GM12865 (cell line): Measurements from ENCODE around the gene PALM2AKAP2.

Source experiments
- DNase-seq: peaks from one replicate; pipeline ENCODE4 v3.0.0; 2010; ENCODE audit warnings: low read depth
- H3K4me3 ChIP-seq: 2 replicates; pipeline ENCODE4 v1.5.1; 2011; ENCODE audit warnings: mild to moderate bottlenecking, low read depth, low read length, control low read depth
- TF ChIP-seq, protein P1 (sequence below): IDR thresholded peaks from 2 replicates; pipeline ENCODE4 v1.5.1; 2011; ENCODE audit warnings: low read length, control low read depth, low read depth, inconsistent platforms; ENCODE audit not compliant: insufficient read depth; ENCODE audit errors: missing control alignments

The PALM2AKAP2 gene

DNA sequence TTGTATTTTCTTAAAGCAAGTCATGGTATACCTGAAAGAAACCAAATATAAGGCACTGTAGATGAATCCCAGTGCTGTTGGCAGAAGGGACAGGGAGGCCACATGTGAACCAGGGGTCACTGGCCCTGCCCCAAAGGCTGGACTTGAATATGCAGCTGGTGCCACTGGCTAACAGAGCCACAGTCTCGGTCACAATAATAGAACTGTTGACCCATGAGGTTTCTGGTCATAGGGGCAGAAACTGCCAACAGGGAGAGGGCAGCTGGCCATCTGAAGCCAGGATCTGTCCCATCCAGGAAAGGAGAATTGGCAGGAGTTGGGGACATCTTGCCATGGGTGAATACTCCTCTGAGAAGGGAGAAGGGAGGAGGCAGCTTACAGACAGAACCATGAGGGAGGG is 31.9 kb downstream of the PALM2AKAP2 start:
- TF ChIP-seq, protein P1, sequence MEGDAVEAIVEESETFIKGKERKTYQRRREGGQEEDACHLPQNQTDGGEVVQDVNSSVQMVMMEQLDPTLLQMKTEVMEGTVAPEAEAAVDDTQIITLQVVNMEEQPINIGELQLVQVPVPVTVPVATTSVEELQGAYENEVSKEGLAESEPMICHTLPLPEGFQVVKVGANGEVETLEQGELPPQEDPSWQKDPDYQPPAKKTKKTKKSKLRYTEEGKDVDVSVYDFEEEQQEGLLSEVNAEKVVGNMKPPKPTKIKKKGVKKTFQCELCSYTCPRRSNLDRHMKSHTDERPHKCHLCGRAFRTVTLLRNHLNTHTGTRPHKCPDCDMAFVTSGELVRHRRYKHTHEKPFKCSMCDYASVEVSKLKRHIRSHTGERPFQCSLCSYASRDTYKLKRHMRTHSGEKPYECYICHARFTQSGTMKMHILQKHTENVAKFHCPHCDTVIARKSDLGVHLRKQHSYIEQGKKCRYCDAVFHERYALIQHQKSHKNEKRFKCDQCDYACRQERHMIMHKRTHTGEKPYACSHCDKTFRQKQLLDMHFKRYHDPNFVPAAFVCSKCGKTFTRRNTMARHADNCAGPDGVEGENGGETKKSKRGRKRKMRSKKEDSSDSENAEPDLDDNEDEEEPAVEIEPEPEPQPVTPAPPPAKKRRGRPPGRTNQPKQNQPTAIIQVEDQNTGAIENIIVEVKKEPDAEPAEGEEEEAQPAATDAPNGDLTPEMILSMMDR = no peak
- no peak overlapping the region for H3K4me3 ChIP-seq
- DNase-seq = no peak

DNA sequence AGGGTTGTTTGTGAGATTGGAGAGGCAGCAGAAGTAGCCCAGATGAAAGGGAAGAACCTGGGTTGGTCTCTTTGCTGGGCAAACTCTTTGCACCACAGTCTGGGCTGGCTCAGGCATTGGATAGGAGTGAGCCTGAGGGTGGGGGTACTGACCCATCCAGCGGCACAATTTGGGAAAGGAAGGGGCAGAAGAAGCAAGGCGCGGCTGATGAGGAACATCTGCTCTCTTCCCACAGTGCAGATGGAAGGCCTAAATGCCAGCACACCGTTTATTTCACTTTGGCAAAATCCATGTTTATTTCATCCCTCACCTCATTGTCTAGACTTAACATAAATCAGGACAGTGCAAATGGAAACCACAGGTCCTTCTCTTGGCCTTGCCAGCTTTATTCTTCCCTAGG is 32.3 kb downstream of the PALM2AKAP2 start:
- no peak for DNase-seq
- H3K4me3 ChIP-seq = no peak overlapping the region
- TF ChIP-seq, protein P1 = no peak

DNA sequence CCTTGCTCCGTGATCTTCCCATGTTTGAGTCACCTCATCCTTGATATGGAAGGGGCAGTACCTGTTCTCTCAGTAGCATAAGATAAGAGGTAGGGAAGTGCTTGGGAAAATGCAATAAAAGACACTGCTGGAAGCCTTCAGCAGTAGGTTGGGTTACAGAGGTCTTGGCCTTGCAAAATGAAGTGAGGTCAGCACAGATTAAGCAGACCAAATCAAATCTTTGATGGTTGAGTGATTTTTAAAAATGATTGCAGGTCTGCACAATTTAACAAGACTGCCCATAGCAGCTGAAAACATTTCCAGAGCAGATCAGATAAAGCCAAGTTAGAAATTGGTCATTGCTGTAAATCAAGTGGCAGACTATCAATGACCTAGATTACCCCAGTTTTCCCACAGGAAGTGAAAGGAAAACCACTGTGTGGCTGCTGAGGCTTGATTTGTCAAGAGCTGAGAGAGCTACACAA is 32.9 kb downstream of the PALM2AKAP2 start:
- DNase-seq = peak; percentile 5
- H3K4me3 ChIP-seq = no peak overlapping the region
- TF ChIP-seq, protein P1 = no peak

DNA sequence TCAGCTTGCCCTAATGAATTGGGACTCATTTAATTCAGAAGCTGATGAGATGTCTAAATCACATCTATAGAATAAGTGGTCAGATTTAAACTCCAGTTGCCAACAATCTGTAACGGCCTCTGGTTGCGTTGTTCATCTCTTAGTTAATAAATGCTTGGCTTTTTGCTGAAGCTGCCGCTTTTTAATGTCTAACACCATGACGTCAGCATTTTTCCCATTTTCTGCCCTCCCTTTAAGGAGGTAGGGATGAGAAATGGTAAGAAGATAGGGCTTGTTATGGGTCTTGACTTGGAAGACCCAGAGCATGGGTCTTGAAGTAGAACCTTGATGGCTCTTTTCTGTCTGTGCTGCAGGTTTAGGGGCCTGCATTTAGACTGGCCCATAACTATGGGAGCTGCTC is 33.3 kb downstream of the PALM2AKAP2 start:
- DNase-seq = no peak
- TF ChIP-seq, protein P1 = no peak
- no peak overlapping the region for H3K4me3 ChIP-seq

DNA sequence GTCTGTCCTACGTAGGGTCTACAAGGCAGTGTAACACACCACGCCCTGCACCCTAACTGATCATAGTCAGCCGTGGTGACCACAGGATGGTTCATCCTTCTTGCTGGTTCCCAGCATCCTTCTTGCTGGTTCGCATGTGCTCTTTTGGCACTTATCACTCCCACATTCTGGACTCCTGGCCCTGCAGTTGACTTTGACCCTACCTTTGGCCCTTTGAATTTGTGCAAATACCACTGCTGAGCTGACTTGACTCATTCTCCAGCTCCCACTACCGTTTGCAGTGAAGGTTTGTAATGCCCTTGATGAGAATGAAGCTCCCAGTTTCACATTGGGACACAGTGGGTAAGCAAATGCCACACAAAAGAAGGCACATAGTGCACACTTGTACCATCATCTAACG is 33.8 kb downstream of the PALM2AKAP2 start:
- no peak for DNase-seq
- H3K4me3 ChIP-seq = no peak overlapping the region
- TF ChIP-seq, protein P1 = no peak

DNA sequence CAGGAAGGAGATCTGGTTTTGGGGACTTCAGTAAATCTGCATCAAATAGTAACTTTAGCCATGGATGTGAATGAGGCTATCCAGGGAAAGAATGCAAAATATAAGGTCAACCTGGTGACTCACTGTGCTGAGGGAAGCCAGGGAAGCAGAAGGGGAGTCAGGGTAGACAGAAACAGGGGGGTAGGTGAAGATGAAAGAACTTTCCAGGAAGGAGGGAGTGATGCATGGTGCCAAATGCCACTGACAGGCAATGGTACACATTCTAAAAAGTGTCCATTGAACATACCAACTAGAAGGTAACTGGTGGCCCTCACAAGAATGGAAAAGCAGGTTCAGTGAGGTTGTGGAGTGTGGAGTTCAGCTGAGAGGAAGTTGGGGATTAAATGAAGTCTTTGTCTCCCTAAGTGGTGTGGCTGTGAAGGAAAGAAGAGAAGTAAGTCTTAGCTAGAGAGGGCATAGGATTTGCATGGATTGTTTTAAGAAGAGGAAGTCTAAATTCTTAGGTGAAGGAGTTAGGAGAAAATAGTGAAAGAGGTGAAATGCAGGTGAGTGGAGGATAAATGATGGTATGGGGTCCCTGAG is 35.5 kb downstream of the PALM2AKAP2 start:
- no peak for DNase-seq
- TF ChIP-seq, protein P1 = no peak
- H3K4me3 ChIP-seq = no peak overlapping the region

DNA sequence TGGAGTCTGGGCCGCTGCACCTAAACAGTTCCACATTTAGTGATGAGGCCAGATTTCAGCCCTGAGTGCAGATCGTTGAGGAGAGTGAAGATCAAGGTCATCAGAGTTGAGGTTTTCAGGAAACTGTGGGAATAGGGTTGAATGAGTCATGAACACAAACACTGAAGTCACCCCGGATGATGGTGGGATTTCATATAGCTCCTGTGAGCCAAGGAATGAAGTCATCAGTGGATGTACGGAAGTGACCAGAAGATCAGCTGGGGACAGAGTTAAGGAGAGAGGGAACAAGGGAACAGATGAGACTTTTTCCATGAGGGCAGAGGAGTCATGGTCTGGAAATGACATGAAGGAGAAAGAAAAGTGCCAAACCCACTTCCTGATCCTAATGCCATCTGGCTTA is 36.5 kb downstream of the PALM2AKAP2 start:
- DNase-seq = no peak

More for the DNA sequence above, 36.5 kb downstream of the PALM2AKAP2 start:
- TF ChIP-seq, protein P1 = no peak
- H3K4me3 ChIP-seq = no peak overlapping the region
